Vagina (tissue), 2 donors: ENCODE measurements around the gene SOS1. TPM values are rescaled to one million over a fixed set of nuclear protein-coding genes. Genes with fewer than 3 reads are reported as not detected.
"Not testable (repeated sequence)": the region's sequence is repeated elsewhere in the genome, so short reads cannot be mapped to it uniquely, and the experiment has no call there.

ENCODE experiments used
- DNase-seq, 2 donors: peaks; one replicate each; pipeline ENCODE4 v3.0.0-alpha.2; 2017; ENCODE audit errors: extremely low spot score in 2 of 2
- H3K27ac ChIP-seq: fragments of 200-600 bp; sonication (generic); one replicate; pipeline ENCODE4 v1.5.1; 2019
- H3K27me3 ChIP-seq: fragments of 200-600 bp; sonication (generic); one replicate; pipeline ENCODE4 v1.5.1; 2019
- H3K36me3 ChIP-seq, 2 donors: fragments of 200-600 bp; sonication (generic); one replicate each; pipeline ENCODE4 v1.5.1; 2017 to 2019
- H3K4me1 ChIP-seq: fragments of 200-600 bp; sonication (generic); one replicate; pipeline ENCODE4 v1.5.1; 2019
- H3K4me3 ChIP-seq, 2 donors: fragments of 200-600 bp; sonication (generic); 1 replicate in 1 of 2; 2 replicates in 1 of 2; pipeline ENCODE4 v1.5.1; 2016 to 2019
- H3K9me3 ChIP-seq: fragments of 200-600 bp; sonication (generic); one replicate; pipeline ENCODE4 v1.5.1; 2019
- POLR2A ChIP-seq, 2 donors: fragments of 450-650 bp; IDR thresholded peaks; one replicate each; pipeline ENCODE4 v1.6.1; 2017; ENCODE audit warnings: antibody characterized with exemption in 2 of 2, mild to moderate bottlenecking in 2 of 2, moderate library complexity in 2 of 2
- POLR2AphosphoS5 ChIP-seq, 2 donors: sonication (generic); formaldehyde crosslinking; IDR thresholded peaks; one replicate each; pipeline ENCODE4 v1.9.0; 2017; ENCODE audit warnings: antibody characterized with exemption in 2 of 2, mild to moderate bottlenecking in 2 of 2, low read depth in 1 of 2; ENCODE audit not compliant: insufficient read depth in 1 of 2
- intact Hi-C: fragments of 100-400 bp; cut with DNase I; formaldehyde crosslinking; loops from one replicate; pipeline ENCODE4 v1.15.1; 2023
- total RNA-seq: library from RNA; depleted of rRNA; stranded (reverse); fragments of >200 nt; gene quantifications from one replicate; pipeline ENCODE4 v1.2.3, GENCODE V29; 2016
- TF ChIP-seq, protein P1 (sequence below), 3 experiments: fragments of 450-650 bp in 2 of 3; fragments of 200-600 bp in 1 of 3; sonication (generic) in 1 of 3; IDR thresholded peaks; one replicate each; pipeline ENCODE4 v1.5.1; 2017 to 2019; ENCODE audit warnings: antibody characterized with exemption in 3 of 3, mild to moderate bottlenecking in 2 of 3, moderate library complexity in 2 of 3

SOS1 gene
- total RNA-seq, 1 donor from 2014 or later: 20.1 TPM

DNA sequence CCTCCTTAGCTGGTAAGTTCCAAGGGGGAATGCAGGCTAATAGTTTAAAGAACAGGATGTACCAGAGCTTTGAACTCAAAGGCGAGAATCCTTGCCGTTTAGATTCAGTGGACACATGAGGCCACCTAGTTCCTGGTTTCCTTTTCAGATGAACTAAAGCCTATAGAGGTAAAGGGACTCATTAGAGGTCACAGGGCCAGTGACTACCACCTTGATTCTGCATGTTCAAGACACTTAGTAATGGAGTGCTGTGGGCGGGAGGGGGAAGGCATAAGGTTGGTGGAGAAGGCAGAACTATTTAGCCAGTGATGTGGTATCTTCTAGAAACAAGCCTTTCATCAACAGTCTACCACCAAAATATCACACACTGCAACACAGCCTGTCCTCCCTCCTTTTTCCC is 183.3 kb downstream of the SOS1 start:
- Histone ChIP-seq H3K4me3 (no peak overlapping the region), H3K9me3 (no peaks in the 10 kb centered on the region), H3K27ac (no peak overlapping the region), H3K36me3 (no peaks in the 10 kb centered on the region), H3K4me1 (no peaks in the 10 kb centered on the region), H3K27me3 (no peaks in the 10 kb centered on the region)
- no peak for DNase-seq
- intact Hi-C loops: no loop called here
- TF ChIP-seq, protein P1, sequence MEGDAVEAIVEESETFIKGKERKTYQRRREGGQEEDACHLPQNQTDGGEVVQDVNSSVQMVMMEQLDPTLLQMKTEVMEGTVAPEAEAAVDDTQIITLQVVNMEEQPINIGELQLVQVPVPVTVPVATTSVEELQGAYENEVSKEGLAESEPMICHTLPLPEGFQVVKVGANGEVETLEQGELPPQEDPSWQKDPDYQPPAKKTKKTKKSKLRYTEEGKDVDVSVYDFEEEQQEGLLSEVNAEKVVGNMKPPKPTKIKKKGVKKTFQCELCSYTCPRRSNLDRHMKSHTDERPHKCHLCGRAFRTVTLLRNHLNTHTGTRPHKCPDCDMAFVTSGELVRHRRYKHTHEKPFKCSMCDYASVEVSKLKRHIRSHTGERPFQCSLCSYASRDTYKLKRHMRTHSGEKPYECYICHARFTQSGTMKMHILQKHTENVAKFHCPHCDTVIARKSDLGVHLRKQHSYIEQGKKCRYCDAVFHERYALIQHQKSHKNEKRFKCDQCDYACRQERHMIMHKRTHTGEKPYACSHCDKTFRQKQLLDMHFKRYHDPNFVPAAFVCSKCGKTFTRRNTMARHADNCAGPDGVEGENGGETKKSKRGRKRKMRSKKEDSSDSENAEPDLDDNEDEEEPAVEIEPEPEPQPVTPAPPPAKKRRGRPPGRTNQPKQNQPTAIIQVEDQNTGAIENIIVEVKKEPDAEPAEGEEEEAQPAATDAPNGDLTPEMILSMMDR (IDR thresholded peaks at IDR 0.05): no peak
- TF ChIP-seq POLR2A (IDR thresholded peaks at IDR 0.05): no peak
- no peak for TF ChIP-seq POLR2AphosphoS5 (IDR thresholded peaks at IDR 0.05; ENCODE audit: insufficient read depth in 1 of 2, low read depth in 1 of 2)

DNA sequence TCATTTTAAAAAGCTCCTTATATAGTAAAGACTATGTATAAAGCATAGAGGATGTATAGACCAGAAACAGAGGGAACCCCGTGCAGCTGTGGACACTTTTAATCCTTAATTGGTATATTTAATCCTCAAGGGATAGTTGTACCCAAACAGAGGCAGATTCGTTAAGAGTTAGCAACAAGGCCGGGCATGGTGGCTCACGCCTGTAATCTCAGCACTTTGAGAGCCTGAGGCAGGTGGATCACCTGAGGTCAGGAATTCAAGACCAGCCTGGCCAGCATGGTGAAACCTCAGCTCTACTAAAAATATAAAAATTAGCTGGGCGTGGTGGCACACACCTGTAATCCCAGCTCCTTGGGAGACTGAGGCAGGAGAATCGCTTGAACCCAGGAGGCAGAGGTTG is 184.3 kb downstream of the SOS1 start:
- H3K9me3 ChIP-seq, DNase-seq, H3K27ac ChIP-seq, H3K4me1 ChIP-seq, H3K4me3 ChIP-seq, intact Hi-C loops, H3K36me3 ChIP-seq, H3K27me3 ChIP-seq: not testable (repeated sequence)

DNA sequence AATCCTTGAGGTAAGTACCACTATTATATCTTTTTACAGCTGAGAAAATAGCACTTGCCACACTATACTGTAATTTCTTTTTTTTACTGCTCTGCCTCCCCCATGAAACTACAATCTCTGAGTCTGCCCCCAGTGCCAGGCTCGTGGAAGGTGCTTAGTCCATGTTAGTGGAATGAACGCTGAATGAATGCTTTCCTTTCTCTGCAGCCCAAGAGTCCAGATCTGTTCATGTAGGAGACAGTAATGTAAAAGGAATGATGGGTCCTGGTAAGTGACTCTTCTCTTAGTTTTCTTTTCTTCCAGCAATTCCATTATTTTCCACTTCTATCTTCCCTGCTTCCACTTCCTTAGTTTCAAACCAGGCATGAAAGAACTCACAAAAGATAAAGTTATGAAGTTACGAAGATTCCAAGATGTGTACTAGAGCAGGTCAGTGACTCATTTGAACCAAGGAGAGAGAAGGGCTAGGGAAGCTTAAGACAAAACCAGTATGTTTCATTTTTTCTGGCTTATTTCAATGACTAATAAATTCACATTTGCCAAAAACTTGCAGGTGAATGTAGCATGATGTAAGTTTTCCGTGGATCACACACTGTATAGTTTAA is 185.2 kb downstream of the SOS1 start:
- intact Hi-C loops: no loop called here
- DNase-seq: no peak
- Histone ChIP-seq H3K4me3 (no peak overlapping the region), H3K27ac (no peak overlapping the region), H3K9me3 (no peaks in the 10 kb centered on the region), H3K4me1 (no peaks in the 10 kb centered on the region), H3K27me3 (no peaks in the 10 kb centered on the region), H3K36me3 (no peaks in the 10 kb centered on the region)
- TF ChIP-seq POLR2AphosphoS5 (IDR thresholded peaks at IDR 0.05; ENCODE audit: insufficient read depth in 1 of 2, low read depth in 1 of 2) (no peak), POLR2A (IDR thresholded peaks at IDR 0.05) (no peak)
- TF ChIP-seq, protein P1 (IDR thresholded peaks at IDR 0.05): no peak

DNA sequence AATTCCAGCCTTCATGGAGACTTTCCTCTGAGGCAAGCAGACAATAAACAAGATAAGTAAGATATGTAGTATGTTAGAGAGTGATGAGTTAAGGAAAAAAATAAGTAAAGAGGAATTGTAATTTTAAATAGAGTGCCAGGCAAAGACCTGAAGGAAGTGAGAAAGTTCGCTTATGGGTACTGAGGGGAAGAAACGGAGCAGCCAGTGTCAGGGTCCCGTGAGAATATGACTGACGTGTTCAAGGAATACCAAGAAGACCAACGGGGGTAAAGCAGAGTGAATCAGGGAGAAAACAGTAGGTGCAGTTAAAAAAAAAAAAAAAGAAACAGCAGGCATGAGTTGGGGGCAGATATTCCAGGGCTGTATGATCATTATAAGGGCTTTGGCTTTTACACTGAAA is 186.1 kb downstream of the SOS1 start:
- no peak overlapping the region for H3K4me3 ChIP-seq
- intact Hi-C loops: no loop called here

DNA sequence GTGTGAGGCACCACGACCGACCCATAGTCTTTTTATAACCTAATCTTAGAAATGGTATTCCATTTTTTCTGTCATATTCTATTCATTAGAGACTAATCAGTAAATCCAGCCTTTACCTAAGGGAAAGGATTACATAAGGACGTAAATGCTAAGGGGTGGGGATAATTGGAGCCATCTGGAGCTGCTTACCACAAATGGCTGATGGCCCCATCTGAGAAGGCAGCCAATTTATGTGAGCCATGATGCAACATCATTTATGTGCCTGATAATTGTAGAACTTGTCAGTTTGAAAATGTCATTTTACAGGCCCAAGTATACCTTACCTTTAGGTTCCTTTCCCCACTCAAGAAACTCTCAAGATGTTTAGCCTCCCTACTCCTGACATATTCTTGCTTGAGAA is 187.2 kb downstream of the SOS1 start:
- no peak overlapping the region for H3K4me3 ChIP-seq
- DNase-seq: no peak
- H3K36me3 ChIP-seq: no peaks in the 10 kb centered on the region
- TF ChIP-seq POLR2AphosphoS5 (IDR thresholded peaks at IDR 0.05; ENCODE audit: insufficient read depth in 1 of 2, low read depth in 1 of 2) (no peak), POLR2A (IDR thresholded peaks at IDR 0.05) (no peak)
- TF ChIP-seq, protein P1 (IDR thresholded peaks at IDR 0.05): no peak
- no peak overlapping the region for H3K27ac ChIP-seq
- H3K9me3 ChIP-seq: no peaks in the 10 kb centered on the region
- no peaks in the 10 kb centered on the region for H3K4me1 ChIP-seq
- no peaks in the 10 kb centered on the region for H3K27me3 ChIP-seq
- intact Hi-C loops: no loop called here

More for the DNA sequence above, 186.1 kb downstream of the SOS1 start:
- TF ChIP-seq POLR2A (IDR thresholded peaks at IDR 0.05): no peak
- TF ChIP-seq, protein P1 (IDR thresholded peaks at IDR 0.05): no peak
- no peak for TF ChIP-seq POLR2AphosphoS5 (IDR thresholded peaks at IDR 0.05; ENCODE audit: insufficient read depth in 1 of 2, low read depth in 1 of 2)
- Histone ChIP-seq H3K9me3 (no peaks in the 10 kb centered on the region), H3K27me3 (no peaks in the 10 kb centered on the region), H3K36me3 (no peaks in the 10 kb centered on the region), H3K27ac (no peak overlapping the region), H3K4me1 (no peaks in the 10 kb centered on the region)
- DNase-seq: no peak
